NCI-H82 (cell line): Measurements from ENCODE around the gene OR51G1.
"Not testable (repeated sequence)": the region's sequence is repeated elsewhere in the genome, so short reads cannot be mapped to it uniquely, and the experiment has no call there.

ENCODE experiments used
- DNase-seq: peaks from one replicate; lab custom pipeline; 2025; lab: John Stamatoyannopoulos, UW

OR51G1 gene

GRCh38 chr11:4924239-4924638 lies at the start of gene OR51G1:
Gene OR51G1, minus strand, starts transcription at chr11:4924339. Its CDS starts 0 bp downstream, at chr11:4924339.
- DNase-seq: no peak

GRCh38 chr11:4962816-4963215 lies 38.7 kb upstream of the OR51G1 start:
- no peak for DNase-seq

- no peak for DNase-seq
Measured at GRCh38 chr11:4960877-4961276, 36.7 kb upstream of the OR51G1 start.

GRCh38 chr11:4957396-4957795 lies 33.3 kb upstream of the OR51G1 start:
- DNase-seq: no peak

GRCh38 chr11:4955613-4956012 lies 31.5 kb upstream of the OR51G1 start, which contains the start of gene OR51A2:
Gene OR51A2, minus strand, starts transcription at chr11:4955713. Its CDS starts 0 bp downstream, at chr11:4955713.
- not testable (repeated sequence) for DNase-seq

GRCh38 chr11:4947505-4947904 lies 23.4 kb upstream of the OR51G1 start, which contains the start of gene OR51A4:
Gene OR51A4, minus strand, starts transcription at chr11:4947605. Its CDS starts 505 bp downstream, at chr11:4947100.
- no peak for DNase-seq

- no peak for DNase-seq
Measured at GRCh38 chr11:4936745-4937144, 12.6 kb upstream of the OR51G1 start.

- no peak for DNase-seq
Measured at GRCh38 chr11:4932751-4933150, 8.6 kb upstream of the OR51G1 start.

GRCh38 chr11:4926608-4927007 lies 2.5 kb upstream of the OR51G1 start:
- DNase-seq: no peak

- DNase-seq: no peak
Measured at GRCh38 chr11:4922304-4922703, 1.8 kb downstream of the OR51G1 start.

GRCh38 chr11:4921796-4922195 lies 2.3 kb downstream of the OR51G1 start:
- DNase-seq: no peak

GRCh38 chr11:4919250-4919649 lies 4.9 kb downstream of the OR51G1 start, which contains the start of gene OR51G2:
Gene OR51G2, minus strand, starts transcription at chr11:4919350. Its CDS starts 3,687 bp downstream, at chr11:4915663.
- DNase-seq: no peak

GRCh38 chr11:4916581-4916980 lies 7.6 kb downstream of the OR51G1 start:
- no peak for DNase-seq

- DNase-seq: no peak
Measured at GRCh38 chr11:4903484-4903883, 20.7 kb downstream of the OR51G1 start, which contains the start of gene OR51A7. Gene OR51A7, plus strand, starts transcription at chr11:4903783. Its CDS starts 3,587 bp downstream, at chr11:4907370.

- no peak for DNase-seq
Measured at GRCh38 chr11:4891996-4892640, 32.0 kb downstream of the OR51G1 start.

- DNase-seq: no peak
Measured at GRCh38 chr11:4890279-4890678, 33.9 kb downstream of the OR51G1 start.

- no peak for DNase-seq
Measured at GRCh38 chr11:4887591-4887990, 36.5 kb downstream of the OR51G1 start.

GRCh38 chr11:4886186-4886585 lies 38.0 kb downstream of the OR51G1 start:
- no peak for DNase-seq

GRCh38 chr11:4884361-4884760 lies 39.8 kb downstream of the OR51G1 start:
- DNase-seq: no peak

GRCh38 chr11:4882543-4882942 lies 41.6 kb downstream of the OR51G1 start:
- DNase-seq: no peak

GRCh38 chr11:4881860-4882500 lies 42.2 kb downstream of the OR51G1 start, which contains the start of gene OR51T1:
Gene OR51T1, plus strand, starts transcription at chr11:4881900. Its CDS starts 0 bp downstream, at chr11:4881900.
- no peak for DNase-seq

- no peak for DNase-seq
Measured at GRCh38 chr11:4881188-4881587, 43.0 kb downstream of the OR51G1 start.
